Astrocyte (in vitro differentiated cells and primary cell): Measurements from ENCODE around the gene IL25. TPM values are rescaled to one million over a fixed set of nuclear protein-coding genes. Genes with fewer than 3 reads are reported as not detected.

Experiments used
- DNase-seq: peaks from one replicate; pipeline ENCODE4 v3.0.0-alpha.2; 2010; ENCODE audit warnings: low read depth
- FAIRE-seq: peaks from 2 replicates; lab custom pipeline; 2011; peaks lifted over from hg19 to GRCh38; lab: Jason Lieb, UNC
- H2AFZ ChIP-seq: 2 replicates; pipeline ENCODE4 v1.6.0; 2012; ENCODE audit warnings: low read depth, low read length, inconsistent platforms
- H3K27ac ChIP-seq: 2 replicates; pipeline ENCODE4 v1.5.1; 2011; ENCODE audit warnings: low read depth, low read length, inconsistent platforms
- H3K27me3 ChIP-seq: 2 replicates; pipeline ENCODE4 v1.6.0; 2011; ENCODE audit warnings: low read length, inconsistent platforms; ENCODE audit not compliant: insufficient read depth
- H3K36me3 ChIP-seq: 2 replicates; pipeline ENCODE4 v1.5.1; 2011; ENCODE audit warnings: low read length, inconsistent platforms; ENCODE audit not compliant: insufficient read depth
- H3K4me1 ChIP-seq: 2 replicates; pipeline ENCODE4 v1.5.1; 2011; ENCODE audit warnings: low read length, inconsistent platforms; ENCODE audit not compliant: insufficient read depth
- H3K4me2 ChIP-seq: 2 replicates; pipeline ENCODE4 v1.6.0; 2012; ENCODE audit warnings: low read length, inconsistent platforms
- H3K4me3 ChIP-seq: 2 replicates; pipeline ENCODE4 v1.5.1; 2011; ENCODE audit warnings: low read depth, mild to moderate bottlenecking, low read length, inconsistent platforms; ENCODE audit not compliant: insufficient read depth
- H3K79me2 ChIP-seq: 2 replicates; pipeline ENCODE4 v1.6.0; 2012; ENCODE audit warnings: mild to moderate bottlenecking, low read length, inconsistent platforms; ENCODE audit not compliant: insufficient read depth
- H3K9ac ChIP-seq: 2 replicates; pipeline ENCODE4 v1.6.0; 2012; ENCODE audit warnings: mild to moderate bottlenecking, low read length, inconsistent platforms
- H3K9me3 ChIP-seq: 2 replicates; pipeline ENCODE4 v1.5.1; 2012; ENCODE audit warnings: low read depth, mild to moderate bottlenecking, low read length, inconsistent platforms; ENCODE audit not compliant: insufficient read depth
- H4K20me1 ChIP-seq: 2 replicates; pipeline ENCODE4 v1.6.0; 2012; ENCODE audit warnings: low read length, inconsistent platforms; ENCODE audit not compliant: insufficient read depth
- H3K27ac Mint-ChIP-seq: one replicate; pipeline ENCODE4 v1.8.0; 2021; ENCODE audit warnings: mild to moderate bottlenecking, mixed read lengths; ENCODE audit not compliant: unreplicated experiment
- H3K27me3 Mint-ChIP-seq: one replicate; pipeline ENCODE4 v1.8.0; 2021; ENCODE audit warnings: low read depth, mixed read lengths; ENCODE audit not compliant: unreplicated experiment
- H3K36me3 Mint-ChIP-seq: one replicate; pipeline ENCODE4 v1.8.0; 2021; ENCODE audit warnings: low read depth, mixed read lengths; ENCODE audit not compliant: unreplicated experiment
- H3K4me1 Mint-ChIP-seq: one replicate; pipeline ENCODE4 v1.8.0; 2021; ENCODE audit warnings: low read depth, mixed read lengths; ENCODE audit not compliant: unreplicated experiment
- H3K4me3 Mint-ChIP-seq: one replicate; pipeline ENCODE4 v1.8.0; 2021; ENCODE audit warnings: mild to moderate bottlenecking, moderate library complexity, mixed read lengths; ENCODE audit not compliant: unreplicated experiment
- H3K9me3 Mint-ChIP-seq: one replicate; pipeline ENCODE4 v1.8.0; 2021; ENCODE audit warnings: mild to moderate bottlenecking, mixed read lengths; ENCODE audit not compliant: unreplicated experiment
- EZH2 ChIP-seq: IDR thresholded peaks from 2 replicates; pipeline ENCODE4 v1.6.1; 2012; ENCODE audit warnings: mild to moderate bottlenecking, low read length, inconsistent platforms; ENCODE audit not compliant: insufficient read depth
- total RNA-seq: library from RNA; stranded (reverse); gene quantifications from 2 replicates; pipeline ENCODE4 v1.2.1, GENCODE V29; 2021
- TF ChIP-seq, protein P1 (sequence below): IDR thresholded peaks from 2 replicates; pipeline ENCODE4 v1.5.1; 2011; ENCODE audit warnings: low read depth, mild to moderate bottlenecking, inconsistent platforms, low read length, moderate library complexity; ENCODE audit not compliant: insufficient read depth

The IL25 gene
- total RNA-seq, 1 donor from 2014 or later: not detected

GRCh38 chr14:23339506-23340268, 32.9 kb upstream of the IL25 start:
- H3K36me3 Mint-ChIP-seq: no peaks in the 10 kb centered on the region
- TF ChIP-seq, protein P1, sequence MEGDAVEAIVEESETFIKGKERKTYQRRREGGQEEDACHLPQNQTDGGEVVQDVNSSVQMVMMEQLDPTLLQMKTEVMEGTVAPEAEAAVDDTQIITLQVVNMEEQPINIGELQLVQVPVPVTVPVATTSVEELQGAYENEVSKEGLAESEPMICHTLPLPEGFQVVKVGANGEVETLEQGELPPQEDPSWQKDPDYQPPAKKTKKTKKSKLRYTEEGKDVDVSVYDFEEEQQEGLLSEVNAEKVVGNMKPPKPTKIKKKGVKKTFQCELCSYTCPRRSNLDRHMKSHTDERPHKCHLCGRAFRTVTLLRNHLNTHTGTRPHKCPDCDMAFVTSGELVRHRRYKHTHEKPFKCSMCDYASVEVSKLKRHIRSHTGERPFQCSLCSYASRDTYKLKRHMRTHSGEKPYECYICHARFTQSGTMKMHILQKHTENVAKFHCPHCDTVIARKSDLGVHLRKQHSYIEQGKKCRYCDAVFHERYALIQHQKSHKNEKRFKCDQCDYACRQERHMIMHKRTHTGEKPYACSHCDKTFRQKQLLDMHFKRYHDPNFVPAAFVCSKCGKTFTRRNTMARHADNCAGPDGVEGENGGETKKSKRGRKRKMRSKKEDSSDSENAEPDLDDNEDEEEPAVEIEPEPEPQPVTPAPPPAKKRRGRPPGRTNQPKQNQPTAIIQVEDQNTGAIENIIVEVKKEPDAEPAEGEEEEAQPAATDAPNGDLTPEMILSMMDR: no peak
- TF ChIP-seq EZH2: no peak
- no peak overlapping the region for H3K4me3 Mint-ChIP-seq
- no peak for FAIRE-seq
- no peaks in the 10 kb centered on the region for H3K9me3 Mint-ChIP-seq
- no peak for DNase-seq
- H3K27me3 Mint-ChIP-seq: peaks cover 4% of the 10 kb centered on the region
- Histone ChIP-seq H3K36me3 (no peaks in the 10 kb centered on the region), H3K9ac (no peak overlapping the region), H3K27ac (no peak overlapping the region), H2AFZ (no peak overlapping the region), H3K4me2 (no peak overlapping the region), H3K4me3 (no peak overlapping the region), H3K4me1 (no peaks in the 10 kb centered on the region), H4K20me1 (no peaks in the 10 kb centered on the region), H3K79me2 (no peaks in the 10 kb centered on the region), H3K9me3 (no peaks in the 10 kb centered on the region), H3K27me3 (peaks cover 5% of the 10 kb centered on the region)
- H3K4me1 Mint-ChIP-seq: no peaks in the 10 kb centered on the region
- H3K27ac Mint-ChIP-seq: no peak overlapping the region

- TF ChIP-seq, protein P1: no peak
- no peak for TF ChIP-seq EZH2
- Histone ChIP-seq H3K9me3 (no peaks in the 10 kb centered on the region), H4K20me1 (no peaks in the 10 kb centered on the region), H3K27ac (no peak overlapping the region), H3K4me1 (no peaks in the 10 kb centered on the region), H3K4me2 (no peak overlapping the region), H3K4me3 (no peak overlapping the region), H3K27me3 (peaks cover 3% of the 10 kb centered on the region), H3K79me2 (no peaks in the 10 kb centered on the region), H2AFZ (no peak overlapping the region), H3K36me3 (no peaks in the 10 kb centered on the region), H3K9ac (no peak overlapping the region)
- Mint-ChIP-seq H3K36me3 (peaks cover 13% of the 10 kb centered on the region), H3K4me3 (no peak overlapping the region), H3K27ac (no peak overlapping the region), H3K4me1 (no peaks in the 10 kb centered on the region), H3K27me3 (peaks cover under 1% of the 10 kb centered on the region), H3K9me3 (no peaks in the 10 kb centered on the region)
- FAIRE-seq: no peak
- DNase-seq: no peak
Observed at GRCh38 chr14:23344481-23344880, 28.1 kb upstream of the IL25 start.
